HCT116 (cell line): Measurements from ENCODE around the gene ATXN1. TPM values are rescaled to one million over a fixed set of nuclear protein-coding genes. Genes with fewer than 3 reads are reported as not detected.

Experiments
- ATAC-seq: fragments of 200-7000 bp; cut with Tn5 transposase; 2 replicates; pipeline ENCODE4 v1.9.1; 2020; ENCODE audit warnings: mild to moderate bottlenecking, moderate library complexity
- BruUV-seq: library from RNA; stranded (reverse); fragments of 400-500 nt; replicated peaks from 2 replicates; lab custom pipeline; 2021; lab: Mats Ljungman, UMichigan
- CTCF ChIA-PET: fragments of 300-600 bp; sonication (Branson Sonifier 250); formaldehyde crosslinking; loops from one replicate; lab custom pipeline; 2021; ENCODE audit warnings: antibody characterized with exemption; lab: Charles Lee
- POLR2A ChIA-PET: fragments of 300-600, 350-600 bp; sonication (Branson Sonifier 250); formaldehyde crosslinking; loops from one replicate; lab custom pipeline; 2021; ENCODE audit warnings: antibody characterized with exemption; lab: Charles Lee
- RAD21 ChIA-PET, 2 experiments: fragments of 300-600 bp; sonication (Branson Sonifier 250); formaldehyde crosslinking; loops; one replicate each; lab custom pipeline; 2023; ENCODE audit warnings: low total read pairs in 2 of 2; ENCODE audit not compliant: uncharacterized antibody in 2 of 2, unreplicated experiment in 2 of 2, low non-redundant PET in 1 of 2; lab: Charles Lee
- DNase-seq: peaks from one replicate; pipeline ENCODE4 v3.0.0-alpha.2; 2010; ENCODE audit warnings: low read depth, low spot score
- H2AFZ ChIP-seq: fragments of 200-600 bp; shearing (Covaris generic), sonication (generic); 2 replicates; pipeline ENCODE4 v1.6.1; 2017; ENCODE audit warnings: low read depth, mixed run types, mixed read lengths, antibody characterized with exemption, low read length; ENCODE audit not compliant: poor library complexity, severe bottlenecking
- H3K27ac ChIP-seq: 2 replicates; pipeline ENCODE4 v1.5.1; 2012; ENCODE audit warnings: low read depth, low read length
- H3K27me3 ChIP-seq: fragments of 200-600 bp; sonication (generic); 2 replicates; pipeline ENCODE4 v1.6.1; 2016; ENCODE audit warnings: mixed run types, low read length, mixed read lengths; ENCODE audit not compliant: insufficient read depth
- H3K36me3 ChIP-seq, 2 experiments: fragments of 200-500 bp in 1 of 2; fragments of 200-600 bp in 1 of 2; sonication (Bioruptor generic) in 1 of 2; sonication (generic) in 1 of 2; 2 replicates each; pipeline versions ENCODE4 v1.5.1 to v1.6.1; 2014 to 2016; ENCODE audit warnings: low read length in 2 of 2, inconsistent platforms in 1 of 2, mixed read lengths in 1 of 2, mixed run types in 1 of 2; ENCODE audit not compliant: insufficient read depth in 2 of 2, control insufficient read depth in 1 of 2
- H3K4me1 ChIP-seq, 2 experiments: fragments of 200-600 bp in 1 of 2; sonication (generic) in 1 of 2; 2 replicates each; pipeline versions ENCODE4 v1.5.1 to v1.6.1; 2012 to 2017; ENCODE audit warnings: low read length in 2 of 2, inconsistent platforms in 1 of 2, mild to moderate bottlenecking in 1 of 2, mixed read lengths in 1 of 2, mixed run types in 1 of 2, moderate library complexity in 1 of 2; ENCODE audit not compliant: insufficient read depth in 2 of 2, control insufficient read depth in 1 of 2
- H3K4me2 ChIP-seq: fragments of 200-600 bp; sonication (generic); 2 replicates; pipeline ENCODE4 v1.6.1; 2017; ENCODE audit warnings: mixed run types, low read length, mixed read lengths
- H3K4me3 ChIP-seq, 2 experiments: fragments of 200-600 bp in 1 of 2; sonication (generic) in 1 of 2; replicated peaks in 1 of 2; 2 replicates each; pipeline ENCODE4 v1.5.1; 2011 to 2016; ENCODE audit warnings: low read length in 2 of 2, control low read depth in 1 of 2, low read depth in 1 of 2, mild to moderate bottlenecking in 1 of 2, mixed read lengths in 1 of 2, mixed run types in 1 of 2
- H3K79me2 ChIP-seq: fragments of 200-600 bp; sonication (generic); 2 replicates; pipeline ENCODE4 v1.6.1; 2017; ENCODE audit warnings: mild to moderate bottlenecking, mixed run types, low read length, moderate library complexity, mixed read lengths; ENCODE audit not compliant: insufficient read depth
- H3K9ac ChIP-seq: fragments of 200-600 bp; sonication (generic); 2 replicates; pipeline ENCODE4 v1.6.1; 2016; ENCODE audit warnings: low read length, mixed read lengths
- H3K9me2 ChIP-seq: fragments of 200-600 bp; sonication (generic), shearing (Covaris generic); 2 replicates; pipeline ENCODE4 v1.6.1; 2017; ENCODE audit warnings: mixed run types, mild to moderate bottlenecking, moderate library complexity; ENCODE audit not compliant: insufficient read depth
- H3K9me3 ChIP-seq, 2 experiments: fragments of 200-500 bp in 1 of 2; fragments of 200-600 bp in 1 of 2; sonication (Bioruptor generic) in 1 of 2; sonication (generic) in 1 of 2; 2 replicates each; pipeline ENCODE4 v1.6.1; 2014 to 2017; ENCODE audit warnings: low read length in 2 of 2, mixed read lengths in 2 of 2, inconsistent platforms in 1 of 2, low read depth in 1 of 2, mild to moderate bottlenecking in 1 of 2, mixed run types in 1 of 2, moderate library complexity in 1 of 2; ENCODE audit not compliant: control insufficient read depth in 1 of 2, insufficient read depth in 1 of 2
- H4K20me1 ChIP-seq: fragments of 200-600 bp; sonication (generic), shearing (Covaris generic); 2 replicates; pipeline ENCODE4 v1.6.1; 2017; ENCODE audit warnings: mixed run types, mild to moderate bottlenecking, moderate library complexity; ENCODE audit not compliant: insufficient read depth
- ATF3 ChIP-seq: IDR thresholded peaks from 2 replicates; pipeline ENCODE4 v1.6.1; 2012
- CBX3 ChIP-seq: IDR thresholded peaks from 2 replicates; pipeline ENCODE4 v1.6.1; 2012; ENCODE audit warnings: low read depth
- EGR1 ChIP-seq: IDR thresholded peaks from 2 replicates; pipeline ENCODE4 v1.6.1; 2012; ENCODE audit warnings: low read depth
- ELF1 ChIP-seq: IDR thresholded peaks from 2 replicates; pipeline ENCODE4 v1.6.1; 2012; ENCODE audit warnings: low read depth, borderline replicate concordance
- EZH2 ChIP-seq: fragments of 200-600 bp; sonication (generic); IDR thresholded peaks from 2 replicates; pipeline ENCODE4 v1.6.1; 2017; ENCODE audit warnings: antibody characterized with exemption, mixed run types
- EZH2phosphoT487 ChIP-seq: fragments of 200-600 bp; IDR thresholded peaks from 2 replicates; pipeline ENCODE4 v1.6.1; 2018; ENCODE audit warnings: antibody characterized with exemption, borderline replicate concordance
- FOSL1 ChIP-seq: IDR thresholded peaks from 2 replicates; pipeline ENCODE4 v1.6.1; 2012; ENCODE audit warnings: low read depth
- JUND ChIP-seq: IDR thresholded peaks from 2 replicates; pipeline ENCODE4 v1.6.1; 2012
- MAX ChIP-seq: IDR thresholded peaks from 2 replicates; pipeline ENCODE4 v1.6.1; 2012
- POLR2A ChIP-seq: IDR thresholded peaks from 2 replicates; pipeline ENCODE4 v1.7.0; 2011; ENCODE audit warnings: borderline replicate concordance; ENCODE audit not compliant: insufficient read depth, insufficient read length; ENCODE audit errors: extremely low read depth
- RAD21 ChIP-seq: IDR thresholded peaks from 2 replicates; pipeline ENCODE4 v1.6.1; 2012; ENCODE audit warnings: low read depth, mild to moderate bottlenecking
- REST ChIP-seq: IDR thresholded peaks from 2 replicates; pipeline ENCODE4 v1.6.1; 2012; ENCODE audit warnings: low read depth
- SIN3A ChIP-seq: IDR thresholded peaks from 2 replicates; pipeline ENCODE4 v1.6.1; 2012; ENCODE audit warnings: low read depth
- SRF ChIP-seq: IDR thresholded peaks from 2 replicates; pipeline ENCODE4 v1.6.1; 2012; ENCODE audit warnings: low read depth
- TCF7L2 ChIP-seq: IDR thresholded peaks from 2 replicates; pipeline ENCODE4 v1.7.0; 2011; ENCODE audit warnings: borderline replicate concordance, inconsistent platforms; ENCODE audit not compliant: insufficient read depth, insufficient read length; ENCODE audit errors: extremely low read depth
- ZBTB33 ChIP-seq: IDR thresholded peaks from 2 replicates; pipeline ENCODE4 v1.6.1; 2011; ENCODE audit warnings: mild to moderate bottlenecking, low read length, moderate library complexity; ENCODE audit not compliant: insufficient replicate concordance; ENCODE audit errors: extremely low read depth
- ZFX ChIP-seq: fragments of 450-650 bp; IDR thresholded peaks from 2 replicates; pipeline ENCODE4 v1.6.1; 2017
- ZNF274 ChIP-seq: fragments of 200-500 bp; sonication (Bioruptor generic); IDR thresholded peaks from 2 replicates; pipeline ENCODE4 v1.6.1; 2014; ENCODE audit warnings: mild to moderate bottlenecking, low read depth, low read length, inconsistent platforms
- intact Hi-C: fragments of 100-400 bp; cut with micrococcal nuclease; formaldehyde crosslinking; loops from 2 replicates; pipeline ENCODE4 v1.10.0; 2022
- total RNA-seq: library from RNA; stranded (reverse); gene quantifications from one replicate; pipeline ENCODE4 v1.2.1, GENCODE V29; 2021; ENCODE audit not compliant: unreplicated experiment
- TF ChIP-seq, protein P1 (sequence below), 3 experiments: fragments of 200-600 bp in 1 of 3; sonication (generic) in 1 of 3; IDR thresholded peaks in 2 of 3; conservative IDR thresholded peaks in 1 of 3; 2 replicates each; pipeline ENCODE4 v1.5.1; 2012 to 2017; ENCODE audit warnings: low read depth in 2 of 3, low read length in 2 of 3, antibody characterized with exemption in 1 of 3, borderline replicate concordance in 1 of 3, control low read depth in 1 of 3, mild to moderate bottlenecking in 1 of 3, mixed read lengths in 1 of 3, mixed run types in 1 of 3, moderate library complexity in 1 of 3; ENCODE audit not compliant: insufficient read depth in 1 of 3

ATXN1 gene
- total RNA-seq, 1 experiment from 2014 or later = 21.0 TPM

DNA sequence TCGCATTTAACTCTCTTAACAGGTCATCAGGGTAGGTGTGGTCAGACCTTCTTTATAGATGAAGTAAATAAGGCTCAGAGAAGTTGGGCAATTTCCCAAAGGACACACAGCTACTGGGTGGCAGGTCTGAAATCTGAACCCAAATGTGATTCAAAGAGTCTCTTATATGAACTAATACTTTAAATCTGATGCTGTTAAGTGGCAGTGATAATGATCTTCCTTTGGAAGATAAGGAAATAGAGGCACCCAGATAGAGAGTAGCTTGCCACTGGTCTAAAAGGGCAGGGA, 285.8 kb downstream of the ATXN1 start:
- no TSS peak for BruUV-seq
- RAD21 ChIA-PET = no interaction called here
- ATAC-seq = no peak
- H3K36me3 ChIP-seq = no peaks in the 10 kb centered on the region
- H3K9me2 ChIP-seq = no peaks in the 10 kb centered on the region
- intact Hi-C loops = no loop called here
- H3K4me3 ChIP-seq = no peak overlapping the region
- CTCF ChIA-PET = no interaction called here
- no peak overlapping the region for H3K9ac ChIP-seq
- H3K9me3 ChIP-seq = no peaks in the 10 kb centered on the region
- H3K27ac ChIP-seq = no peak overlapping the region
- no peak for TF ChIP-seq ZNF274
- no peak for TF ChIP-seq MAX
- no peak for TF ChIP-seq ZFX
- no peak for TF ChIP-seq CBX3
- no peak for TF ChIP-seq ELF1
- no peak for TF ChIP-seq FOSL1
- TF ChIP-seq, protein P1, sequence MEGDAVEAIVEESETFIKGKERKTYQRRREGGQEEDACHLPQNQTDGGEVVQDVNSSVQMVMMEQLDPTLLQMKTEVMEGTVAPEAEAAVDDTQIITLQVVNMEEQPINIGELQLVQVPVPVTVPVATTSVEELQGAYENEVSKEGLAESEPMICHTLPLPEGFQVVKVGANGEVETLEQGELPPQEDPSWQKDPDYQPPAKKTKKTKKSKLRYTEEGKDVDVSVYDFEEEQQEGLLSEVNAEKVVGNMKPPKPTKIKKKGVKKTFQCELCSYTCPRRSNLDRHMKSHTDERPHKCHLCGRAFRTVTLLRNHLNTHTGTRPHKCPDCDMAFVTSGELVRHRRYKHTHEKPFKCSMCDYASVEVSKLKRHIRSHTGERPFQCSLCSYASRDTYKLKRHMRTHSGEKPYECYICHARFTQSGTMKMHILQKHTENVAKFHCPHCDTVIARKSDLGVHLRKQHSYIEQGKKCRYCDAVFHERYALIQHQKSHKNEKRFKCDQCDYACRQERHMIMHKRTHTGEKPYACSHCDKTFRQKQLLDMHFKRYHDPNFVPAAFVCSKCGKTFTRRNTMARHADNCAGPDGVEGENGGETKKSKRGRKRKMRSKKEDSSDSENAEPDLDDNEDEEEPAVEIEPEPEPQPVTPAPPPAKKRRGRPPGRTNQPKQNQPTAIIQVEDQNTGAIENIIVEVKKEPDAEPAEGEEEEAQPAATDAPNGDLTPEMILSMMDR (IDR thresholded peaks at IDR 0.05 in 2 of 3, conservative IDR thresholded peaks at IDR 0.05 in 1 of 3; ENCODE audit: borderline replicate concordance in 1 of 3, insufficient read depth in 1 of 3, low read depth in 2 of 3, low read length in 2 of 3) = no peak
- TF ChIP-seq RAD21 = no peak
- no peak for TF ChIP-seq SIN3A
- TF ChIP-seq ATF3 = no peak
- no peak for TF ChIP-seq EGR1
- TF ChIP-seq TCF7L2 = no peak
- no peak for TF ChIP-seq JUND
- TF ChIP-seq POLR2A = no peak
- no peak for TF ChIP-seq SRF
- no peak for TF ChIP-seq EZH2
- no peak for TF ChIP-seq ZBTB33
- no peak for TF ChIP-seq REST
- TF ChIP-seq EZH2phosphoT487 = no peak
- no peaks in the 10 kb centered on the region for H3K4me1 ChIP-seq
- no peaks in the 10 kb centered on the region for H4K20me1 ChIP-seq
- H3K79me2 ChIP-seq = no peaks in the 10 kb centered on the region
- POLR2A ChIA-PET = no interaction called here
- DNase-seq = no peak
- no peak overlapping the region for H3K4me2 ChIP-seq
- H3K27me3 ChIP-seq = no peaks in the 10 kb centered on the region
- no peak overlapping the region for H2AFZ ChIP-seq
